Activated gamma-delta T cell treated with Interleukin-2 at 50 U/mL for 16 hours (primary cell): Measurements from ENCODE around the gene SEC24D.

ENCODE experiments used
- DNase-seq: peaks from one replicate; pipeline ENCODE4 v3.0.0-alpha.2; 2020

Gene SEC24D

GRCh38 chr4:118749347-118749988 is 86.5 kb downstream of the SEC24D start:
- DNase-seq: no peak

DNA sequence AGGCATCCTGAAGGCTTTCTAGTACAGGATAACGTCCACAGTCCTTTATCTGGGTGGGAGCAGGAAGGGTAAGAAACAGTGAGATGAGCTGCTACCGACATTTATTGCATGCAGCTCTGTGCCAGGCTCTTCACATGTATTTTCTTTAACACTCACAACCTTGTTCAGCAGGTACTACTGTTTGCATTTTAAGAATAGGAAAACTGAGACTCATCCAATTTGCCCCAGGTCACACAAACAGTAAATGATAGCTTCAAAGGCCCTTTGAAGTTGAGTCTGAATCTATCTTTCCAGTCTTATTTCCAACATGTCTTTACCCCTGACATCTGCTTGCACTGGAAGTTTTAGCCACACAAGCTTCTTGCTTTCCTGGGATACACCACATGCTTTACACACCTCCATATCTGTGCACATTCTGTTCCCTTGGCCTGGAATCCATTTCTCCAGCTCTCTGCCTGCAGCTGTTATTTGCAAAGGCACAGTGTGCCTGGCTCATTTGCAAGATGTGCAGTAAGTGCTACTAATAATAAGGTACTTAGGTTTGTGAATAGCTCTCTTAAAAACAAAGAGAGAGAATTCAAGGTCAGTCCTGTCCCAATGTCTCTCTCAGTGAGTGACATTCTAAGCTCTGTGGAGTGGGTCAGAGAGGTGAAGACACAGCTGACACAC is 89.5 kb downstream of the SEC24D start:
- no peak for DNase-seq

DNA sequence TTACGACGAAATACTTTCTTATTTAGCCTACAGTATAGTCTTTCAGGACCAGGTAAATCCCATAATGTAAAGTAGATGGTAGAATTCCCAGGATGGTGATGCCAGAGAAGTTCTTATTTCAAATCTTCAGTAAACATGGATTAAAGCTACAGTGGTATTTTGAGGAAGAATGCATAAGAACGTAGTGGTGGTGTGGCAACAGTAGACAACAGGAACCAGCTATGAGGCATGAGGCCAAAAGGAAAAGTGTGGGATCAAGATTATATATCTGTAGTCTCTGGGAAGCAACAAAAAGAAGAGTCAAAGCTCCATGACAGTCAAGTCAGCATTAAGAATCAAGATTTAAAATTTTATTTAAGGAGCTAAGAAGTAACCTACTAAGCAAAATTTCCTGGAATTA is 90.6 kb downstream of the SEC24D start:
- DNase-seq: no peak

GRCh38 chr4:118743867-118744266 is 92.1 kb downstream of the SEC24D start:
- DNase-seq: no peak

- DNase-seq: no peak
Measured at GRCh38 chr4:118742050-118742449, 93.9 kb downstream of the SEC24D start.

DNA sequence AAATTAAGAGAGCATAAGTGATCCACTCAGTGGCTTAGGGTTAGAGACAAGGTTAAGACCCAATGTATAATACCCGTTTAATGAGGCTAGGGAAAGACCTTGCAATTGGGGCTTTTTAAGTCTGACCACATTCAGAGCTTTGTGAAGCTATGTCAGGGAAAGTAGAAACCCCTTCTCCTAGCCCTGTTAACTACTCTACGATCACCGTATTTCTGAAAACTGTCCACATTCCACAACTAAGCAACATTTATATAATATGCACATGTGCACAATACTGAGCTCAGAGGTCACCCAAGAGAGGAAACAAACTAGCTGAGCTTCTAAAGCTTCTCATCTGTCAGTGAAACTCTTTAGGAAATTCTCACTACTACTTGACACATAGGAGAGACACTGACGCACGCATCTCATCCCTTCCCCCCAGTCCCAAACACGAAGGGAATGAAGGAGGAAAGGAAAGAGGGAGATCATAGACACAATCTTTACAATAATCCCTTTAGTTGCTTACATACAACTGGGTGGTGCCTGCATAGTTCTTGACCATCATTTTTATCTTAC is 94.5 kb downstream of the SEC24D start:
- DNase-seq: no peak

DNA sequence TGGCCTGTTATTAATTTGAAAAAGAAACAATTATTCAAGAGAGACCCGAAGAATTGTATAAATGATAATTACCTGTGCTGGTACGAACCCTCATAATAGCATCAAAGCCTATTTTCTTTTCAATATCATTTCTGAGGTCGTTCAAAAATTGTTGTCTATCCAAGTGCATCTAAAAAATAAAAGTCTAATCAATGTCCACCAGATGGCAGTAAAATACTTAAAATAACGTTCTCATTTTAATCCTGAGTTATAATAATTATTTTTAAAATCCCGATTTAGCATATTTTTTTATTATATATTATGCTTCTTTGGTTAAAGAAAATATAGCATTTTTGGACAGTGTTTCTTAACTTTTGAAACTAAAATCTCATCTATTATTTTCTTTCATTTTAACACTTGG is 95.1 kb downstream of the SEC24D start:
- no peak for DNase-seq

- DNase-seq: no peak
Measured at GRCh38 chr4:118739022-118739713, 96.8 kb downstream of the SEC24D start.

DNA sequence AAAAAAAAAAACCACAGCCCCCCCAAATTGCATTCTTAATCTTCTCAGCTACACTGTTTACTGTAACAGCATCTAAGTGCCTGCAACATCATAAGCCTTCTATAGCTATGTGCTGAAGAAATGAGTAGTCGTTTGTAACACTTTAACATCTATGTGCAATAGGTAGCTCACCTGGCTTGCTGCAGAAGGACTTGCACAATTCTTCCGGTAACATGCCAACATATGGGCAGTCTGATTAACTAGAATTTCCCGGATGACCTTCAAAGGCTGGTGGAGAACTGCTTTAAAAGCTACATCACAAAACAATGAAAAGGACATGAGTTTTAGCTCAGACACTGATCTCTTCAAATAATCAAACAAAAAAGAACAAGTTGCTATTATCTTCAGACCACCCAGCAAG is 97.8 kb downstream of the SEC24D start:
- no peak for DNase-seq

DNA sequence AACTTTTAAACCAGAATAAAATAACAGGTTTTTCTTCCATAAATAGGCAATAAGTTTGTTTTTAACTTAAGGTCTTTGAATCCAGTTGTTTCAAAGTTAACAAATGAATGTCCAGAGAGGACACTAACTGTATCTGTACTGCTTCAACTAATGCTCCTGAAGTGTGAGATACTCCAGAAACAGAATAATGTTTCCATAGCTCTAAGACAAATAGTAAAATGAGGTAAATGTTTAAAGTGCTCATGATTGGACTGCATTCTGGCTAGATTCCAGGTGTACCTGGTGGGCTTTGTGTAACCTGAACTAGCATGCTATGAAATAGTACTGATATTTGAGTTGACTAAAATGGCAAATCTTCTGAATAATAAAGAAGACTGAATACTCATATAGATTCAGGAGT is 99.0 kb downstream of the SEC24D start:
- no peak for DNase-seq

DNA sequence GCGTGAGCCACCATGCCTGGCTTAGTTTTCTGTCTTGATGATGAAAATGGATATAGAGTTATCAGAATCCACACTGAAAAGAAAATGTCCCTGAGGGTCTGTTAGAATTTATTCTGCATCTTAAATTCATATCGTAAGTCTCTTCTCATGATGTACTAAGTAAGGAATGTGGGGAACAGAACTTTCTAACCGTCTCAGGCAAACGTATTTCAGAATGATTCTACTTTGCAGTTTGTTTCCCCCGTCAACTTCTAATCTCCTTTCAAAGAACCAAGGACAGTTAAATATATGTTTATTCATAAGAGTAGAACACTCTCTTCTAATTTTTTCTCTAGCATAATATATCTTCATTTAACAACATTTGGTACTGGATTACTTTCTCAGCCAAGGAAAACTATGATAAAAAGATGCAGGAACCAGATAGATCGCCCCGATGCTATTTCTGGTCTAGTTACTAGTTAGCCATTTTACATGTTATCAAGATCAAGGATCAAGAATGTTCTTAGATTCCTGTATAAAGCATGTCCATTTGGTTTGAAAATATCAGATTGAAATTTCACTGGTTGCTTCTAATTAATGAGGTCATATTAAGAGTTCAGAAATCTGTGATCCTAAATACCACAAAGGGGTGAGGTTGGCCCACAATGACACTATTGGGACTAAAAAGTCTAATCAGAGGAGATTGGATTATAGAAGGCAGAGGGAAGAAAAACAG is 101.3 kb downstream of the SEC24D start:
- DNase-seq: no peak

- no peak for DNase-seq
Measured at GRCh38 chr4:118732591-118733330, 103.2 kb downstream of the SEC24D start.

GRCh38 chr4:118730683-118731082 is 105.2 kb downstream of the SEC24D start:
- DNase-seq: no peak

GRCh38 chr4:118729287-118730286 is 106.3 kb downstream of the SEC24D start:
- no peak for DNase-seq

DNA sequence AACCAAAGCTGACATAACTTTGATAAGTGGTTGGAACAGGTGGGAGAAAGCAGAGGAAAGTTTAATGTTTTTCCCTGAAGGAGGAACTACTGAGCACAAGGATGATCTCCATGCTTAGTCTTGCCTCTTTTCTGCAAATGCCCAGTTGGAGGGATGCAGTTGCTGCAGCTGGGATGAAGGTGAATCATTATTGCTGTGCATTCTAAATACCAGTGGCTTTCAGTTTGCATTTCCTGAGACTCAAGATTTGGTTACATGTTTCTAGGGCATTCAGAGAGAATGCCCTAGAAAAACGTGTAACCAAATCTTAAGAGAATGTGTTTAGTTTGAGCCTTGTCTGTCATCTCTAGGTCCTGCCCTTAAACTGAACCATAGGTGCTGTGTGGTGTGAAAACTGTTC is 108.6 kb downstream of the SEC24D start:
- no peak for DNase-seq

- DNase-seq: no peak
Measured at GRCh38 chr4:118723369-118723768, 112.6 kb downstream of the SEC24D start.

DNA sequence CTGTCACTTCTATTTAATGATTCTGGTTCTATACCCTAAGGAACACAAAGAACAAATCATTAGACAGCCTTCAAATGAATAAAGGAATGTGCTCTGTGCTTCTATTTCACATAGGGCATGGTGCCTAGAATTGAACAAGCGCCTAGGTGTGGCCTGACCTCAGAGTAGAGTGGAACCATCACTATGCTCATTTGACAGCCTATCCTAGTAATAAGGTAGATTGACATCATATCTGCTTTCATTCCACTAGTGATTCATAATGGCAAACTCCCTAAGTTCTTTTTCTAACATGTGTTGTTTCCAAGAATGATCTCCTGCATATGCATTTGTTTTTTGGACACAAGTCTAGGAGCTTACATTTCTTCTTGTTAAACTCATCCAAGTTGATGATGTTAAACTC is 114.2 kb downstream of the SEC24D start:
- DNase-seq: no peak

DNA sequence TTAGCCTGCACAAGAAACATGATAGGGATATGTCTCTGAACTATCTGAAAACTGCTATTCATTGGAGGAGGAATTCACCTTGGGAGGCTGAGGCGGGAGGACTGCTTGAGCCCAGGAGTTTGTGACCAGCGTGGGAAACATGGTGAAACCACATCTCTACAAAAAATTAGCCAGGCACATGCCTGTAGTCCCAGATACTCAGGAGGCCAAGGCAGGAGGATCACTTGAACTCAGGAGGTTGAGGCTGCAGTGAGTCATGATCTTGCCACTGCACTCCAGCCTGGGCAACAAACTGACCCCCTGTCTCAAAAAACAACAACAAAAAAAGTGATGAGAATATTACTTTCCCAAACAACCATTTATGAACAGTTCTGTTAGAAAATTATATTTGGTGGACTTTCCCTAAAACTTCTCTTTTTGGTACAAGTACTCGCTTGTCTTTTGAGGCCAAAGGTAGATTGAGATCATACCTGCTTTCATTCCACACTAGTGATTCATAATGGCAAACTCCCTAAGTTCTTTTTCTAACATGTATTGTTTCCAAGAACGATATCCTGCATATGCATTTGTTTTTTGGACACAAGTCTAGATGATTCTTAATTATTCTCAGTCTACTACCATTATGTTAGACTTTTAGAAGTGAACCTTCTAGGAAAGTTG is 117.3 kb downstream of the SEC24D start:
- DNase-seq: no peak

DNA sequence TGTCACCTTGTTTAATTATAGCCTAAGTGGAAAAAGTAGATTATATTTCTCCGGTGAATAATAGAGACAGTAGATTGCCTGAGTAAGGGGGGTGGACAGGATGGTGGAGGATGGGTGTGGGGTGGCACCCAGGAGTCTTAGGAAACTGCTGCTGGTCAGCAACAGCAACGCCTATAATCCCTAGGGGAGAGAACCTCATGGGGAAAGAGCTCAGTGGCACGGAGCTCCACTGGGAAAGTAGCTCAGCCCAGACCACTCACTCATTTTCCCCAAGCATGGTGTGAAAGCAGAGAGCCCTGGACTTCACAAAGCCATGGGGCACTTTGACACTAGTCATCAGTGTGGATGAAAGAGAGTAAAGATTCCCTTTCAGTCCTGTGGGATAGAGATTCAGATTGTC is 119.6 kb downstream of the SEC24D start:
- DNase-seq: no peak

GRCh38 chr4:118714682-118715081 is 121.2 kb downstream of the SEC24D start:
- no peak for DNase-seq

GRCh38 chr4:118712872-118713271 is 123.1 kb downstream of the SEC24D start:
- no peak for DNase-seq
